ENCODE data around the gene FICD. TPM values are rescaled to one million over a fixed set of nuclear protein-coding genes. Genes with fewer than 3 reads are reported as not detected.

FICD gene
- total and polyA plus RNA-seq, 10 donors: 1.1 to 12.7 (median 7.7) TPM

- no peaks in the 10 kb centered on the region for H3K4me1 ChIP-seq
Observed at GRCh38 chr12:108473400-108474055, 41.5 kb upstream of the FICD start.

GRCh38 chr12:108475396-108475795, 39.7 kb upstream of the FICD start:
- Histone ChIP-seq H3K4me1 (no peaks in the 10 kb centered on the region), H3K36me3 (no peaks in the 10 kb centered on the region), H3K4me3 (no peak overlapping the region), H3K27ac (no peak overlapping the region), H3K27me3 (replicated peaks in 1 of 7) (peaks cover 0 to 28% (median 3%) of the 10 kb centered on the region in 7 donors), H3K9me3 (no peaks in the 10 kb centered on the region)
- intact Hi-C loops (cut with DNase I; ENCODE audit: low total_unique reads): no loop called here
- DNase-seq: no peak
- TF ChIP-seq POLR2A (IDR thresholded peaks at IDR 0.05): no peak
- WGBS, 5 donors: 52 to 76% (median 61%) methylated on average over 2 of the region's 2 CpGs

More at GRCh38 chr12:108473400-108474055, 41.5 kb upstream of the FICD start:
- TF ChIP-seq POLR2AphosphoS5 (IDR thresholded peaks at IDR 0.05) (no peak), POLR2A (IDR thresholded peaks at IDR 0.05) (no peak), CTCF (IDR thresholded peaks at IDR 0.05 in 8 of 11, conservative IDR thresholded peaks at IDR 0.05 in 3 of 11) (no peak)
- no peak for DNase-seq
- Histone ChIP-seq H3K27me3 (replicated peaks in 1 of 7) (peaks cover 0 to 28% (median 0%) of the 10 kb centered on the region in 7 donors), H3K36me3 (no peaks in the 10 kb centered on the region), H3K4me3 (no peak overlapping the region), H3K9me3 (no peaks in the 10 kb centered on the region), H3K27ac (no peak overlapping the region)
- WGBS, 5 donors: 76 to 85% (median 79%) methylated on average over 5 of the region's 5 CpGs
- intact Hi-C loops (cut with DNase I; ENCODE audit: low total_unique reads): no loop called here

- 79 to 85% (median 81%) methylated on average over 11 of the region's 11 CpGs for WGBS, 5 donors
- no peak overlapping the region for H3K4me3 ChIP-seq
- H3K9me3 ChIP-seq: no peaks in the 10 kb centered on the region
- peaks cover 0 to 35% (median 3%) of the 10 kb centered on the region in 7 donors for H3K27me3 ChIP-seq (replicated peaks in 1 of 7)
- H3K27ac ChIP-seq: no peak overlapping the region
- no peaks in the 10 kb centered on the region for H3K36me3 ChIP-seq
- H3K4me1 ChIP-seq: no peaks in the 10 kb centered on the region
- TF ChIP-seq POLR2A (IDR thresholded peaks at IDR 0.05): no peak
- no peak for TF ChIP-seq POLR2AphosphoS5 (IDR thresholded peaks at IDR 0.05)
- TF ChIP-seq CTCF (IDR thresholded peaks at IDR 0.05 in 8 of 11, conservative IDR thresholded peaks at IDR 0.05 in 3 of 11): no peak
- intact Hi-C loops (cut with DNase I; ENCODE audit: low total_unique reads): no loop called here
- no peak for DNase-seq
Observed at GRCh38 chr12:108477055-108477880, 37.8 kb upstream of the FICD start.

DNA sequence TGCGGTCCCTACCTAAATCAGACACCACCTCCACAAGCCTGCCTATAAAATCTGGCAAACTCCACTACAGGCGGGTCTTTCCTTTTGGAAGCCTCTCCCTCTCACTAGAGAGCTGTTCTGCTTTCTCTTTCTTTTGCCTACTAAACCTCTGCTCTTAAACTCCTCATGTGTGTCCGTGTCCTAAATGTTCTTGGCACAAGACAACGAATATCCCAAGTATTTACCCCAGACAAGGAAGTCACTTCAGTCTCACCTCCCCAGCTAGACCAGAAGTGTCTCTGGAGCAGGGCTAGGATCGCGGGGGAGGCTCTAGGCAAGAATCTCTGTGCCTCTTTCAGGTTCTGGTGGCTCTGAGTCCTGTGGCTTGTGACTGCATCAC, 37.2 kb upstream of the FICD start:
- Histone ChIP-seq H3K27ac (no peak overlapping the region), H3K4me3 (no peak overlapping the region), H3K27me3 (replicated peaks in 1 of 7) (peaks cover 0 to 40% (median 3%) of the 10 kb centered on the region in 7 donors), H3K36me3 (no peaks in the 10 kb centered on the region), H3K4me1 (no peaks in the 10 kb centered on the region), H3K9me3 (no peaks in the 10 kb centered on the region)
- 81 to 88% (median 84%) methylated on average over 6 of the region's 6 CpGs for WGBS, 5 donors
- intact Hi-C loops (cut with DNase I; ENCODE audit: low total_unique reads): no loop called here
- TF ChIP-seq POLR2A (IDR thresholded peaks at IDR 0.05): no peak
- TF ChIP-seq POLR2AphosphoS5 (IDR thresholded peaks at IDR 0.05): no peak
- TF ChIP-seq CTCF (IDR thresholded peaks at IDR 0.05 in 8 of 11, conservative IDR thresholded peaks at IDR 0.05 in 3 of 11): no peak
- no peak for DNase-seq
